Ishikawa (cell line): Measurements from ENCODE around the gene TMEM94.

ENCODE experiments used
- CEBPB ChIP-seq: IDR thresholded peaks from 2 replicates; pipeline ENCODE4 v1.6.1; 2012
- CREB1 ChIP-seq: IDR thresholded peaks from 2 replicates; pipeline ENCODE4 v1.6.1; 2012; ENCODE audit warnings: low read depth
- EGR1 ChIP-seq: IDR thresholded peaks from 2 replicates; pipeline ENCODE4 v1.6.1; 2012
- EP300 ChIP-seq: IDR thresholded peaks from 2 replicates; pipeline ENCODE4 v1.6.1; 2012; ENCODE audit warnings: borderline replicate concordance
- FOXM1 ChIP-seq: IDR thresholded peaks from 2 replicates; pipeline ENCODE4 v1.6.1; 2012; ENCODE audit warnings: low read depth, borderline replicate concordance
- MAX ChIP-seq: IDR thresholded peaks from 2 replicates; pipeline ENCODE4 v1.6.1; 2012
- NFIC ChIP-seq: IDR thresholded peaks from 2 replicates; pipeline ENCODE4 v1.6.1; 2012
- RAD21 ChIP-seq: IDR thresholded peaks from 2 replicates; pipeline ENCODE4 v1.6.1; 2012; ENCODE audit warnings: low read depth
- REST ChIP-seq: IDR thresholded peaks from 2 replicates; pipeline ENCODE4 v1.6.1; 2012; ENCODE audit warnings: low read depth, mild to moderate bottlenecking
- TAF1 ChIP-seq: IDR thresholded peaks from 2 replicates; pipeline ENCODE4 v1.6.1; 2012; ENCODE audit warnings: low read depth, mild to moderate bottlenecking
- TCF12 ChIP-seq: IDR thresholded peaks from 2 replicates; pipeline ENCODE4 v1.6.1; 2012; ENCODE audit warnings: low read depth
- TEAD4 ChIP-seq: IDR thresholded peaks from 2 replicates; pipeline ENCODE4 v1.6.1; 2012
- USF1 ChIP-seq: IDR thresholded peaks from 2 replicates; pipeline ENCODE4 v1.6.1; 2012
- YY1 ChIP-seq: IDR thresholded peaks from 2 replicates; pipeline ENCODE4 v1.6.1; 2012; ENCODE audit warnings: low read depth
- ZBTB7A ChIP-seq: IDR thresholded peaks from 2 replicates; pipeline ENCODE4 v1.6.1; 2012; ENCODE audit warnings: low read depth

TMEM94 gene

GRCh38 chr17:75502721-75503329 lies 46.4 kb downstream of the TMEM94 start:
- no peak for TF ChIP-seq CREB1
- TF ChIP-seq EGR1, result no peak
- no peak for TF ChIP-seq TAF1
- TF ChIP-seq FOXM1, result no peak
- TF ChIP-seq EP300, result no peak
- TF ChIP-seq NFIC, result no peak
- TF ChIP-seq USF1, result no peak
- no peak for TF ChIP-seq MAX
- no peak for TF ChIP-seq RAD21
- TF ChIP-seq REST, result no peak
- TF ChIP-seq CEBPB, result no peak
- no peak for TF ChIP-seq YY1
- TF ChIP-seq TEAD4, result no peak

- TF ChIP-seq YY1 (no peak), TAF1 (no peak), USF1 (no peak), MAX (no peak), NFIC (no peak), TEAD4 (no peak), CREB1 (no peak), EGR1 (no peak), CEBPB (no peak), FOXM1 (no peak), RAD21 (no peak), ZBTB7A (no peak), EP300 (no peak), TCF12 (no peak), REST (no peak)
Measured at GRCh38 chr17:75503337-75503950, 47.0 kb downstream of the TMEM94 start.

- TF ChIP-seq CREB1 (no peak), TAF1 (no peak), EP300 (no peak), YY1 (no peak), EGR1 (no peak), TCF12 (no peak), CEBPB (no peak), ZBTB7A (no peak), REST (no peak), RAD21 (no peak), USF1 (no peak), NFIC (no peak), TEAD4 (no peak), MAX (no peak), FOXM1 (no peak)
Measured at GRCh38 chr17:75503976-75504346, 47.5 kb downstream of the TMEM94 start.
